Upper lobe of left lung (tissue), 4 donors: ENCODE measurements around the gene OXCT1.

Experiments
- POLR2AphosphoS5 ChIP-seq, 2 donors: sonication (generic); formaldehyde crosslinking; IDR thresholded peaks; one replicate each; pipeline ENCODE4 v1.5.1; 2017; ENCODE audit warnings: antibody characterized with exemption in 2 of 2
- TF ChIP-seq, protein P1 (sequence below), 6 experiments: fragments of 450-650 bp in 4 of 6; fragments of 200-600 bp in 2 of 6; sonication (generic) in 2 of 6; IDR thresholded peaks; one replicate each; pipeline ENCODE4 v1.5.1; 2016 to 2019; ENCODE audit warnings: antibody characterized with exemption in 6 of 6

- TF ChIP-seq, protein P1, sequence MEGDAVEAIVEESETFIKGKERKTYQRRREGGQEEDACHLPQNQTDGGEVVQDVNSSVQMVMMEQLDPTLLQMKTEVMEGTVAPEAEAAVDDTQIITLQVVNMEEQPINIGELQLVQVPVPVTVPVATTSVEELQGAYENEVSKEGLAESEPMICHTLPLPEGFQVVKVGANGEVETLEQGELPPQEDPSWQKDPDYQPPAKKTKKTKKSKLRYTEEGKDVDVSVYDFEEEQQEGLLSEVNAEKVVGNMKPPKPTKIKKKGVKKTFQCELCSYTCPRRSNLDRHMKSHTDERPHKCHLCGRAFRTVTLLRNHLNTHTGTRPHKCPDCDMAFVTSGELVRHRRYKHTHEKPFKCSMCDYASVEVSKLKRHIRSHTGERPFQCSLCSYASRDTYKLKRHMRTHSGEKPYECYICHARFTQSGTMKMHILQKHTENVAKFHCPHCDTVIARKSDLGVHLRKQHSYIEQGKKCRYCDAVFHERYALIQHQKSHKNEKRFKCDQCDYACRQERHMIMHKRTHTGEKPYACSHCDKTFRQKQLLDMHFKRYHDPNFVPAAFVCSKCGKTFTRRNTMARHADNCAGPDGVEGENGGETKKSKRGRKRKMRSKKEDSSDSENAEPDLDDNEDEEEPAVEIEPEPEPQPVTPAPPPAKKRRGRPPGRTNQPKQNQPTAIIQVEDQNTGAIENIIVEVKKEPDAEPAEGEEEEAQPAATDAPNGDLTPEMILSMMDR (IDR thresholded peaks at IDR 0.05), result no peak
- no peak for TF ChIP-seq POLR2AphosphoS5 (IDR thresholded peaks at IDR 0.05)
Measured at GRCh38 chr5:41848983-41849382, 21.2 kb downstream of the OXCT1 start.
